Neutrophil (primary cell): Measurements from ENCODE around the gene CD247.
"Not testable (repeated sequence)": the region's sequence is repeated elsewhere in the genome, so short reads cannot be mapped to it uniquely, and the experiment has no call there.

ENCODE experiments used
- H3K27ac ChIP-seq: fragments of 200-600 bp; sonication (generic); 2 replicates; pipeline ENCODE4 v1.5.1; 2016; ENCODE audit warnings: mild to moderate bottlenecking, moderate library complexity
- H3K27me3 ChIP-seq: fragments of 200-600 bp; sonication (generic); 2 replicates; pipeline ENCODE4 v1.6.0; 2016; ENCODE audit warnings: mild to moderate bottlenecking
- H3K36me3 ChIP-seq: fragments of 200-600 bp; sonication (generic); 2 replicates; pipeline ENCODE4 v1.5.1; 2017
- H3K4me1 ChIP-seq, 2 experiments: fragments of 200-600 bp in 1 of 2; sonication (generic) in 1 of 2; 1 replicate in 1 of 2; 2 replicates in 1 of 2; pipeline versions ENCODE4 v1.5.1 to v1.6.1; 2013 to 2016; ENCODE audit warnings: low read depth in 1 of 2, low read length in 1 of 2, mild to moderate bottlenecking in 1 of 2, moderate library complexity in 1 of 2; ENCODE audit not compliant: control insufficient read depth in 1 of 2, insufficient read depth in 1 of 2
- H3K4me3 ChIP-seq, 2 experiments: fragments of 200-600 bp in 1 of 2; sonication (generic) in 1 of 2; 1 replicate in 1 of 2; 2 replicates in 1 of 2; pipeline ENCODE4 v1.5.1; 2013 to 2016; ENCODE audit warnings: low read depth in 1 of 2, low read length in 1 of 2, mild to moderate bottlenecking in 1 of 2, moderate library complexity in 1 of 2
- H3K9me3 ChIP-seq: fragments of 200-600 bp; sonication (generic); 2 replicates; pipeline ENCODE4 v1.5.1; 2016
- CTCF ChIP-seq: fragments of 200-600 bp; sonication (generic); IDR thresholded peaks from 2 replicates; pipeline ENCODE4 v1.5.1; 2016; ENCODE audit warnings: antibody characterized with exemption

CD247 gene

GRCh38 chr1:167563579-167564246, 45.4 kb upstream of the CD247 start:
- no peak for TF ChIP-seq CTCF

GRCh38 chr1:167562702-167563101, 44.4 kb upstream of the CD247 start:
- Histone ChIP-seq H3K27ac (no peak overlapping the region), H3K4me1 (peaks cover 14 to 17% of the 10 kb centered on the region in 2 experiments), H3K27me3 (no peaks in the 10 kb centered on the region), H3K36me3 (no peaks in the 10 kb centered on the region), H3K9me3 (no peaks in the 10 kb centered on the region), H3K4me3 (no peak overlapping the region)
- TF ChIP-seq CTCF, result no peak

More at GRCh38 chr1:167563579-167564246, 45.4 kb upstream of the CD247 start:
- no peak overlapping the region for H3K4me3 ChIP-seq
- H3K4me1 ChIP-seq, result peaks cover 14 to 21% of the 10 kb centered on the region in 2 experiments
- no peaks in the 10 kb centered on the region for H3K9me3 ChIP-seq
- no peak overlapping the region for H3K27ac ChIP-seq
- no peaks in the 10 kb centered on the region for H3K27me3 ChIP-seq
- H3K36me3 ChIP-seq, result no peaks in the 10 kb centered on the region

- Histone ChIP-seq H3K9me3 (no peaks in the 10 kb centered on the region), H3K4me3 (no peak overlapping the region), H3K36me3 (no peaks in the 10 kb centered on the region), H3K4me1 (peaks cover 5 to 10% of the 10 kb centered on the region in 2 experiments), H3K27ac (no peak overlapping the region), H3K27me3 (no peaks in the 10 kb centered on the region)
- TF ChIP-seq CTCF, result no peak
These were observed 43.4 kb upstream of the CD247 start for GRCh38 chr1:167561753-167562152.

DNA sequence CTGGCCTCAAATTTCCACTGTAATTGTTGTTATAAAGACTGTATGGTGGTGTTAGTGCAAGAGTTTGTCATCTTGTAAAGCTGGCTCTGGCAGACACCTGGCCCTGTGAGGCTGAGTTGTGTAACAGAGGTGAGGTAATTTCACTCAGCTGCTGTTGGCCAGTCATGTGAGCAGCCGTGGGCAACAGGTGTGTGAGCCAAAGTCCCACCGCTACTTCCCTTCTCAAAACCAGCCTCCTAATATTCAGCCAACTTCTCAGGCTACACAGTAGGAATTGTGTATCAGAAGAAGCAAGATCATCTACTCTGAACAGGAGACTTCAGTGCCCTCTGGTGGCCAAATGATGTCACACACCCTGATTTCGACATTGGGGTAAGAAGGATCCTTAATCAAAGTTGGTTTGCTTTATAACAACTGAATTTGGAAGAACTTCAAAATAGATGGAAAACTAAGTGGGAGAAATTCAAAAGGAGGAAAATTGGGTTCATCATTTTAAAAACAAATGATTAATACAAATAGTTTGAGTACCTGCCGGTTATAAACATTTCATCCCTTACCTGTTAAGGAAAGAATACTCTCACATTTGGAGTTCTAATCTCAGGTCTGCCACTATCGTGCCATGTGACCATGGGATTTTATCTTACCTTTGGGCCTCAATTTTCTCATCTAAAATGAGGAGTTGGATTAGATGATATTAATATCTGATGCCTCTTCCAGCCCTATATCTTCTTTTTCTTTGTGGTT, 37.8 kb upstream of the CD247 start:
- Histone ChIP-seq H3K4me1 (peaks cover 40 to 58% of the 10 kb centered on the region in 2 experiments), H3K4me3 (peak overlapping the region in 1 of 2 experiments; percentile 1), H3K36me3 (no peaks in the 10 kb centered on the region), H3K27me3 (no peaks in the 10 kb centered on the region), H3K27ac (peak overlapping the region; percentile 56), H3K9me3 (no peaks in the 10 kb centered on the region)
- peak; percentile 90 for TF ChIP-seq CTCF

DNA sequence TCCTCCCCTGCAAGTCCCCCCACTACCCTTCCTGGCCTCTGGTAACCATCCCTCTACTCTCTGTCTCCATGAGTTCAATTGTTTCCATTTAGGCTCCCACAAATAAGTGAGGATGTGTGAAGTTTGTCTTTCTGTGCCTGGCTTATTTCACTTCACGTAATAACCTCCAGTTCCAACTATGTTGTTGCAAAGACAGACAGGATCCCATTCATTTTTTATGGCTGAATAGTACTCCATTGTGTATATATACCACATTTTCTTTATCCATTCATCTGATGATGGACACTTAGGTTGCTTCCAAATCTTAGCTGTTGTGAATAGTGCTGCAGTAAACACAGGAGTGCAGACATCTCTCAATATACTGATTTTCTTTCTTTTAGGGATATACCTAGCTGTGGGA, 36.7 kb upstream of the CD247 start:
- H3K36me3 ChIP-seq, H3K9me3 ChIP-seq, H3K27me3 ChIP-seq, H3K27ac ChIP-seq, H3K4me3 ChIP-seq: not testable (repeated sequence)
- H3K4me1 ChIP-seq, result peaks cover 50 to 68% of the 10 kb centered on the region in 2 experiments
